Glutamatergic neuron (in vitro differentiated cells): ENCODE results near the gene NEO1. TPM values are rescaled to one million over a fixed set of nuclear protein-coding genes. Genes with fewer than 3 reads are reported as not detected.

ENCODE experiments used
- DNase-seq: peaks from one replicate; pipeline ENCODE4 v3.0.0; 2022
- H3K27ac Mint-ChIP-seq: one replicate; pipeline ENCODE4 v1.8.0; 2020; ENCODE audit warnings: mild to moderate bottlenecking, mixed read lengths, inconsistent platforms; ENCODE audit not compliant: unreplicated experiment
- H3K27me3 Mint-ChIP-seq: one replicate; pipeline ENCODE4 v1.8.0; 2020; ENCODE audit warnings: mild to moderate bottlenecking, moderate library complexity, mixed read lengths, inconsistent platforms; ENCODE audit not compliant: unreplicated experiment
- H3K36me3 Mint-ChIP-seq: one replicate; pipeline ENCODE4 v1.8.0; 2020; ENCODE audit warnings: mild to moderate bottlenecking, mixed read lengths, inconsistent platforms; ENCODE audit not compliant: unreplicated experiment
- H3K4me1 Mint-ChIP-seq: one replicate; pipeline ENCODE4 v1.8.0; 2020; ENCODE audit warnings: mild to moderate bottlenecking, low read depth, mixed read lengths, inconsistent platforms; ENCODE audit not compliant: unreplicated experiment
- H3K4me3 Mint-ChIP-seq: one replicate; pipeline ENCODE4 v1.8.0; 2020; ENCODE audit warnings: mild to moderate bottlenecking, mixed read lengths, inconsistent platforms; ENCODE audit not compliant: unreplicated experiment
- H3K9me3 Mint-ChIP-seq: one replicate; pipeline ENCODE4 v1.8.0; 2020; ENCODE audit warnings: mild to moderate bottlenecking, moderate library complexity, mixed read lengths, inconsistent platforms; ENCODE audit not compliant: unreplicated experiment
- long read RNA-seq: library from polyadenylated mRNA; unstranded; transcript quantifications from one replicate; pipeline ENCODE4 v2.0.0, GENCODE V29; 2020; ENCODE audit not compliant: unreplicated experiment
- total RNA-seq: library from RNA; stranded (reverse); fragmentation: NEBNext Ultra II Directional; extraction: Animal tissue kit (Norgen Biotek cat#: 25700); gene quantifications from one replicate; pipeline ENCODE4 v1.2.1, GENCODE V29; 2021; ENCODE audit not compliant: unreplicated experiment
- TF ChIP-seq, protein P1 (sequence below): fragments of 200-600 bp; sonication (generic); IDR thresholded peaks from one replicate; pipeline ENCODE4 v1.5.0; 2021; ENCODE audit not compliant: partially characterized antibody, unreplicated experiment

NEO1 gene
- 157 TPM for total RNA-seq
- long read RNA-seq, partial matches to known transcripts = 4 of 6 reads
- long read RNA-seq, other reads (novel, unspliced or antisense) = 2 of 6 reads

DNA sequence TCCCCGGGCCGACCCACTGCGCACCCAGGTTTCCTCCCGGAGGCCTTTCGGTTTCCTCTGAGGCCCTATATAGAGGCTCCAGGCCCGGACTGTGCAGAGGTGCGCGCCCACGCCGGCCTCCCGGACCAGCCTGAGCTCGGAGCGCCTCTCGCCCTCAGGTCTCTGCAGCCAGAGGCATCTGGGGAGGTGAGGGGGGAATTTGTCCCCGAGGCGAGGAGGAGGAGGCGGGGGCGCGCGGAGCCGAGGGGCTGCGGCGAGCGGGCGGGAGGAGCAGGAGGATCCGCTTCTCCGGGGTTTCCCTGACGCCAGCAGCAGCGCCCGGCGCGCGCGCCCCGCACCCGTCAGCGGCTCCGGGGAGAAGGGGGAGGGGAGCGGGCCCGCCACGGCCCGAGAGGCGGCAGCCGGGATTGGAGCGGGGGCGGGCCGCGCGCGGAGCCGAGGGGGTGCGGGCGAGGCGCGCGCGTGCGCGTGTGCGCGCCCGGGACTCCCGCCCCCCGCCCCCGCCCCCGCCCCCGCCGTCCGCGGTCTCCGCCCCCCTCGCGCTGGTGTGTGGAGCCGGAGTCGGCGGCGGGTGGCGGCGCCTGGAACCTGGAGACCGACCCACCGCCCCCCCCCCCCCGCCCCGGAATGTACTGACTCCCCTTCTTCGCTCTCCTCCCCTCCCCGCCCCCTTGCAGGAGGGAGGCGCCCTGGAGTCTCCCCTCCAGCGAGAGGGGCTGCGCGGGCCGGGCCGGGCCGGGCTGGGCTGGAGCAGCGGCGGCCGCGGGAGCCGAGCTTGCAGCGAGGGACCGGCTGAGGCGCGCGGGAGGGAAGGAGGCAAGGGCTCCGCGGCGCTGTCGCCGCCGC is at the start of gene NEO1:
Gene NEO1, plus strand, starts transcription at position 657 of the 846 bp plus-strand sequence. CDS start 213 bp downstream, outside the sequence.
- H3K9me3 Mint-ChIP-seq = peaks cover 7% of the 10 kb centered on the region
- H3K36me3 Mint-ChIP-seq = no peaks in the 10 kb centered on the region
- peak within 1 kb of the TSS; percentile 89 for H3K4me3 Mint-ChIP-seq
- peak; percentile 97 for DNase-seq
- H3K4me1 Mint-ChIP-seq = peaks cover 10% of the 10 kb centered on the region
- H3K27ac Mint-ChIP-seq = peak within 1 kb of the TSS; percentile 90
- TF ChIP-seq, protein P1, sequence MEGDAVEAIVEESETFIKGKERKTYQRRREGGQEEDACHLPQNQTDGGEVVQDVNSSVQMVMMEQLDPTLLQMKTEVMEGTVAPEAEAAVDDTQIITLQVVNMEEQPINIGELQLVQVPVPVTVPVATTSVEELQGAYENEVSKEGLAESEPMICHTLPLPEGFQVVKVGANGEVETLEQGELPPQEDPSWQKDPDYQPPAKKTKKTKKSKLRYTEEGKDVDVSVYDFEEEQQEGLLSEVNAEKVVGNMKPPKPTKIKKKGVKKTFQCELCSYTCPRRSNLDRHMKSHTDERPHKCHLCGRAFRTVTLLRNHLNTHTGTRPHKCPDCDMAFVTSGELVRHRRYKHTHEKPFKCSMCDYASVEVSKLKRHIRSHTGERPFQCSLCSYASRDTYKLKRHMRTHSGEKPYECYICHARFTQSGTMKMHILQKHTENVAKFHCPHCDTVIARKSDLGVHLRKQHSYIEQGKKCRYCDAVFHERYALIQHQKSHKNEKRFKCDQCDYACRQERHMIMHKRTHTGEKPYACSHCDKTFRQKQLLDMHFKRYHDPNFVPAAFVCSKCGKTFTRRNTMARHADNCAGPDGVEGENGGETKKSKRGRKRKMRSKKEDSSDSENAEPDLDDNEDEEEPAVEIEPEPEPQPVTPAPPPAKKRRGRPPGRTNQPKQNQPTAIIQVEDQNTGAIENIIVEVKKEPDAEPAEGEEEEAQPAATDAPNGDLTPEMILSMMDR = no peak
- peaks cover 5% of the 10 kb centered on the region for H3K27me3 Mint-ChIP-seq

GRCh38 chr15:73004462-73004861 is 47.8 kb upstream of the NEO1 start:
- DNase-seq = no peak
- Mint-ChIP-seq H3K4me1 (peaks cover 3% of the 10 kb centered on the region), H3K36me3 (no peaks in the 10 kb centered on the region), H3K9me3 (no peaks in the 10 kb centered on the region), H3K27me3 (peaks cover 2% of the 10 kb centered on the region), H3K27ac (no peak overlapping the region), H3K4me3 (no peak overlapping the region)
- TF ChIP-seq, protein P1 = no peak

DNA sequence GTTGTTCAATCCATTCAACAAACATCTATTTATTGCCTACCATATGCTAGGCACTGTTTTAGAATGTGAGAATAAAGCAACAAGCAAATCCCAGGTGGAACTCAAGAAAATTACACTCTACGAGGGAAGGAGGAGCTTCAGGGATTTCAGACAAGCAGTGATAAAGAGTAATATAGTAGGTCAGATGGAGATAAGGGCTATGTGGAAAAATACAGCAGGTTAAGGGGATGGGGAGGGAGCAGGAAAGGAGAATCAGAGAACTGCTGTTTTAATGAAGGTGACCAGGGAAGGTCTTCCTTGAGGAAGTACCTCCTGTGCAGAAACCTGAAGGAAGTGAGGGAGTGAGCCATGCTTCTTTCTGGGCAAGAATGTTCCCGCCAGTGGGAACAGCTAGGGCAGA is 47.2 kb upstream of the NEO1 start:
- Mint-ChIP-seq H3K9me3 (no peaks in the 10 kb centered on the region), H3K4me3 (no peak overlapping the region), H3K36me3 (no peaks in the 10 kb centered on the region), H3K27ac (no peak overlapping the region), H3K4me1 (peaks cover 3% of the 10 kb centered on the region), H3K27me3 (peaks cover 2% of the 10 kb centered on the region)
- no peak for DNase-seq
- TF ChIP-seq, protein P1 = no peak

- Mint-ChIP-seq H3K27ac (no peak overlapping the region), H3K4me1 (peaks cover 4% of the 10 kb centered on the region), H3K9me3 (no peaks in the 10 kb centered on the region), H3K36me3 (no peaks in the 10 kb centered on the region), H3K27me3 (peaks cover 2% of the 10 kb centered on the region), H3K4me3 (no peak overlapping the region)
- DNase-seq = no peak
- TF ChIP-seq, protein P1 = no peak
Measured at GRCh38 chr15:73005446-73005845, 46.8 kb upstream of the NEO1 start.

DNA sequence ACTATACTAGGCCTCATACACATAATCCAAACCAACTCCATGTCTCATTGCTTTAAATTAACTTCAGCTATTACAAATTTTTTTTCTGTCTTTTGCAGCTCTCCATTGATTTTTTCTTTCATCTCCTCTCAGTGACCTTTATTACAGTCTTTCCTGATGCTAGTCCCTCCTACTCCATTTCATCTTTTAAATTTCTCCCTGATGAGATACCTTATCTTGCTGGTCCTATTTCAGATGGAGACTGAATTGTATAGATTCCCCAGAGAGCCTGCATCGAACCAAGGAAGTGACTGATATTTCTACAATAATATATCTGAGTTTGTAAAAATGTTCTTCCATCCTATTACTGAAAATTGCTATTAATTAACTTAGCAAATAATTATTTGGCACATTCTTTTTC is 45.7 kb upstream of the NEO1 start:
- no peaks in the 10 kb centered on the region for H3K36me3 Mint-ChIP-seq
- no peak overlapping the region for H3K27ac Mint-ChIP-seq
- H3K4me1 Mint-ChIP-seq = peaks cover 7% of the 10 kb centered on the region
- no peaks in the 10 kb centered on the region for H3K9me3 Mint-ChIP-seq
- H3K27me3 Mint-ChIP-seq = peaks cover 2% of the 10 kb centered on the region
- H3K4me3 Mint-ChIP-seq = no peak overlapping the region
- TF ChIP-seq, protein P1 = no peak
- DNase-seq = no peak
